ENCODE results near the gene PRPH.
A peak's percentile ranks its signal among the peaks of the same experiment; 100 is the strongest.
"Not testable (repeated sequence)": the region's sequence is repeated elsewhere in the genome, so short reads cannot be mapped to it uniquely, and the experiment has no call there.

Gene PRPH

GRCh38 chr12:49301760-49302159 lies 6.8 kb downstream of the PRPH start:
- no peak for DNase-seq

- DNase-seq = no peak
These were observed 9.2 kb downstream of the PRPH start for GRCh38 chr12:49304161-49304560.

GRCh38 chr12:49305762-49306510 lies 11.0 kb downstream of the PRPH start:
- DNase-seq = no peak

DNA sequence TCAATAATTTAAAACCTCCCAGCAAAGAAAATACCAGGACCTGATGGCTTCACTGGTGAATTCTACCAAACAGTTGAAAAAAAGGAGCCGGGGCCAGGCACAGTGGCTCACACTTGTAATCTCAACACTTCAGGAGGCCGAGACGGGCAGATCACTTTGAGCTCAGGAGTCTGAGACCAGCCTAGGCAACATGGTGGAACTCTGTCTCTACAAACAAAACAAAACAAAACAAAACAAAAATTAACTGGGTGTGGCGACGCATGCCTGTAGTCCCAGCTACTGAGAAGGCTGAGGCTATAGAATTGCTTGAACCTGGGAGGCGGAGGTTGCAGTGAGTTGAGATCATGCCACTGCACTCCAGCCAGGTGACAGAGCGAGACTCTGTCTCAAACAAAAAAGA lies 14.4 kb downstream of the PRPH start:
- no peak for DNase-seq

GRCh38 chr12:49310451-49311000 lies 15.6 kb downstream of the PRPH start:
- not testable (repeated sequence) for DNase-seq

DNA sequence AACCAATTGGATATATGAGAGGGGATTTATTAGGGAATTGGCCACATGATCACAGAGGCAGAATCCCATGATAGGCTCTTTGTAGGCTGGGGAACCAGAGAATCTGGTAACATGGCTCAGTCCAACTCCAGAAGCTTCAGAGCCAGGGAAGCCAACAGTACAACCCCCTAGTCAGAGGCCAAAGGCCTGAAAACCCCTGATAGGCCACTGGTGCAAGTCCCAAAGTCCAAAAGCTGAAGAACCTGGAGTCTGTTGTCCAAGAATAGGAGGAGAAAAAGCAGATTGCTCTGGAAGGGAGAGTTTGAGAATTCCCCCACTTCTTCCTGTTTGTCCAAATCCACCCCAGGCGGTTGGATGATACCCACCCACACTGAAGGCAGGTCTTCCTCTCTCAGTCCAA lies 19.9 kb downstream of the PRPH start:
- DNase-seq = no peak

- DNase-seq = not testable (repeated sequence)
These were observed 22.2 kb downstream of the PRPH start for GRCh38 chr12:49317118-49317517.

DNA sequence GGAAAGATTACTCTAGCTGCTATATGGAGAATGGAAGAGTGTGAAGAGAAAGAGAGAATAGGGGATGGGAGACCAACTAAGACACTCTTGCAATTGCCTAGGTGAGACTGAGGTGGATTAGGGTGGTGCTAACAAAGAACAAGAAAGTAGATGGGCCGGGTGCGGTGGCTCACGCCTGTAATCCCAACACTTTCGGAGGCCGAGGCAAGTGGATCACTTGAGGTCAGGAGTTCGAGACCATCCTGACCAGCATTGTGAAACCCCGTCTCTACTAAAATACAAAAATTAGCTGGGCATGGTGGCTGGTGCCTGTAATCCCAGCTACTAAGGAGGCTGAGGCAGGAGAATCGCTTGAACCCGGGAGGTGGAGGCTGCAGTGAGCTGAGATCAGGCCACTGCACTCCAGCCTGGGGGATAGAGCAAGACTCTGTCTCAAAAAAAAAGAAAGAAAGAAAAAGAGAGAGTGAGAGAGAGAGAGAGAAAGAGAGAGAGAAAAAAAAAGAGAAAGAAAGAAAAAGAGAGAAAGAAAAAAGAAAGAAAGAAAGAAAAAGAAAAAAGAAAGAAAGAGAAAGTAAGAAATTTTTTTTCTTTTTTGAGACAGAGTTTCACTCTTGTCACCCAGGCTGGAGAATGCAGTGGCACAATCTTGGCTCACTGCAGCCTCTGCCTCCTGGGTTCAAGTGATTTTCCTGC lies 25.6 kb downstream of the PRPH start:
- DNase-seq = not testable (repeated sequence)

DNA sequence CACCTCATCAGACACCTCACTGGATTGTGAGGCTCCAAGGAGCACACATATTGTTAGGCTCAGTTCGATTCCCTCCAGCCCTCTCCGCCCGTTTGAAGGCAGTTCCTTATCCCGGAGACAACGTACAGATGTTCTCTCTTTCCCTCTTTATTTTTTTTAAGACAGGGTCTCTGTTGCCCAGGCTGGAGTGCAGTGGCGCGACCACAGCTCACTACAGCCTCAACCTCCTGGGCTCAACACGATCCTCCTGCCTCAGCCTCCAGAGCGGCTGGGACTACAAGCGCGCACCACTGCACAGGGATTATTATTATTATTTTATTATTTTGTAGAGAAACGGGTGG lies 27.4 kb downstream of the PRPH start:
- DNase-seq = no peak

DNA sequence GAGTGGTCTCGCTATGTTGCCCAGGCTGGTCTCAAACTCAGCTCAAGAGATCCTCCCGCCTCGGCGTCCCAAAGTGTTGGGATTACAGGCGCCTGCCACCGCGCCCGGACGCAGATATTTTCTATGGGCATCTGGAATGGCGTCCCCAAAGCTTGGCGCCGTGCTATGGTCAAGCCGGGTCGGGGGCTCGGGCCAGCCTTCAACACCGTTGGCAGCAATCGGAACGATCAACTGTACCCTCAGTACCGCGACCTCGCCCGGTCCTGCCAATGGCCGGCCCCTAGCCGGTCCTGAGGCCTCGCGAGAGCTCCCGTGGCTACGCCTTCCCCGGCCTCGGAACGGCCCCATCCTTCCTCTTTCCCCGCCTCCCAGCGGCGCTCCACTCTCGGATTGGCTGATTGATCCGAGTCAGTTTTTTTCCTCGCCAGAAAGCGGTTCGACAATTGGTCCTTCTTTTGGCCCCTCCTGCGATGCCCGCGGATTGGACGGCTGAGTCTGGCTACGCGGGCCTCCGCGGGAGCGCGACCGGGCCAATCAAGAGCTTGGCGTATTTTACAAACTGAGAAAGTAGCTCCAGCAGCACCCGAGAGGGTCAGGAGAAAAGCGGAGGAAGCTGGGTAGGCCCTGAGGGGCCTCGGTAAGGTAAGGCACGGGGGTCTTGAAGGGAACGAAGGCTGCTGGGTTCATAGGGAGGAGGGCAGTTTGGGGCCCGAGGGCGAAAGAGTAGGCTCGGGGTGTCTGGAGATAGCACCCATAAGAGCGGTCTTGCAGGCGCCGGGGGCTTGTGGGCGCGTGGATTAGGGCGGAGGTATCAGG lies 28.0 kb downstream of the PRPH start, which contains the start of gene TROAP:
Gene TROAP, plus strand, starts transcription at position 548 of the 816 bp plus-strand sequence. CDS start 354 bp downstream, outside the sequence.
- peak; percentile 97 for DNase-seq

- DNase-seq = no peak
These were observed 28.7 kb downstream of the PRPH start for GRCh38 chr12:49323524-49324097.

GRCh38 chr12:49325606-49326005 lies 30.7 kb downstream of the PRPH start:
- no peak for DNase-seq

DNA sequence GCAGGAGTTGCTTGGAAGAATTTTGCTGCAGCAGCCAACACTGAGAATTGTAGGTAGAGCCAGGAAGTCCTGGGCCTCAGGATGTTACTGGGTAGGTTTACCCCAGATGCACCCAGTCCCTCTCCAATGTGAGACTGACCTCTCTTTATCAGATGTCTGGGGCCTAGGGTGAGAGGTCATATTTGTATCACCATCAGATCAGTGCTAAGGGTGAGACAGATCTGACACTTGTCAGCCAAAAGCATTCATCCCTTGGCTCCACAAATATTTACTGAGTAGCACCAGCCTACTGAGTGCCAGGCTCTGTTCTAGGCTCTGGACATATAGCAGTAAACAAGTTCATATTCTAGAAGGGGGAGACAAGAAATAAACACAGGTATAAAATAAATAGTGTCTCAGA lies 32.4 kb downstream of the PRPH start:
- DNase-seq = no peak

- DNase-seq = no peak
These were observed 32.9 kb downstream of the PRPH start for GRCh38 chr12:49327887-49328286.

GRCh38 chr12:49328816-49329215 lies 33.9 kb downstream of the PRPH start:
- DNase-seq = no peak

GRCh38 chr12:49330032-49330619 lies 35.2 kb downstream of the PRPH start:
- DNase-seq = no peak

DNA sequence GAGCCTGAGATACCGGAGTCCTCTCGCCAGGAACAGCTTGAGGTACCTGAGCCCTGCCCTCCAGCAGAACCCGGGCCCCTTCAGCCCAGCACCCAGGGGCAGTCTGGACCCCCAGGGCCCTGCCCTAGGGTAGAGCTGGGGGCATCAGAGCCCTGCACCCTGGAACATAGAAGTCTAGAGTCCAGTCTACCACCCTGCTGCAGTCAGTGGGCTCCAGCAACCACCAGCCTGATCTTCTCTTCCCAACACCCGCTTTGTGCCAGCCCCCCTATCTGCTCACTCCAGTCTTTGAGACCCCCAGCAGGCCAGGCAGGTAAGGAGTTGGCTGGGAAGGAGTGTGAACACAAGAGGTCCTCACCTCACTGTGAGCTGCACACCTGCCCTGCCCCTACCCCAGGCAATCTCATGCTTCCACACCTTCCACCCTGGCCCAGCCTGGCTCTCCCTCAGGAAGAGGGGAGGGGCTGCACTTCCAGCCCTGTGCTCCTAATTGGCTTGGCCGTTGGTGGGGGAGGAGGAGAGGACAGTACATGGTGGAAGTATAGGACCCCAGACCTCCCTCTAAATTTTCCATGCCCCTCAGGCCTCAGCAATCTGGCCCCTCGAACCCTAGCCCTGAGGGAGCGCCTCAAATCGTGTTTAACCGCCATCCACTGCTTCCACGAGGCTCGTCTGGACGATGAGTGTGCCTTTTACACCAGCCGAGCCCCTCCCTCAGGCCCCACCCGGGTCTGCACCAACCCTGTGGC lies 35.9 kb downstream of the PRPH start:
- no peak for DNase-seq

DNA sequence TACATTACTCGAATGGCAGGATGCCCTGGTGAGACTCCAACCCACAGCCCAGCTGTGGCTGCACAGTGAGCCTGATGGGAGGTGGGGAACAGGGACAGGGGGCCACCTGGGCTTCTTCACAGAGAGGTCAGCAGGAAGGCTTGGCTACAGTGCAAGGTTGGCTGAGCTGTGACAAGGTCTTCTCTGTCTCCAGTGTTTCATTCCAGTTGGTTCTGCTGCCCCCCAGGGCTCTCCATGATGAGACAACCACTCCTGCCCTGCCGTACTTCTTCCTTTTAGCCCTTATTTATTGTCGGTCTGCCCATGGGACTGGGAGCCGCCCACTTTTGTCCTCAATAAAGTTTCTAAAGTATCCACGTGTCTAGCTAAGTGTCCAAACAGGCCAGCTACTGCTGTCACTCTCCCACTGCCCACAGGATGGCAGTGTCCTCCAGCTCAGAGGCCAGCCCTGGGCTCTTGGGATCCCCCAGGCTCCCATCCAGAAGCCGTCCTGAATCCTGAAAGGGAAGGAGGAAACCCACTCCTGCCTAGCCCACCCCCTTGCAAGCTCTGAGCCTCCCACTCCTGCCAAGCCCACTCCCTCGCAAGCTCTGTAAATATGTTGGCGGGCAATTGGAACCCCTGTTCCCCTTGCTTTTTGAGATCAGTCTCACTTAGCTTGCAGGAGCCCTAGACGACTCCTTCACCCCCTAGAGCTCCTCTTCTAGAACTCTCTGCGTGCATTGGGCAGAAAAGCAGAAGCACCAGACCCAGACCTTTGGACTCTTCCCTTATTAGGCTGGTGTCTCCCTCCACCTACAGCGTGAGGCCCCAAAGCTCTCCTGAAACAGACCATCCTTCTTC lies 36.7 kb downstream of the PRPH start:
- no peak for DNase-seq

DNA sequence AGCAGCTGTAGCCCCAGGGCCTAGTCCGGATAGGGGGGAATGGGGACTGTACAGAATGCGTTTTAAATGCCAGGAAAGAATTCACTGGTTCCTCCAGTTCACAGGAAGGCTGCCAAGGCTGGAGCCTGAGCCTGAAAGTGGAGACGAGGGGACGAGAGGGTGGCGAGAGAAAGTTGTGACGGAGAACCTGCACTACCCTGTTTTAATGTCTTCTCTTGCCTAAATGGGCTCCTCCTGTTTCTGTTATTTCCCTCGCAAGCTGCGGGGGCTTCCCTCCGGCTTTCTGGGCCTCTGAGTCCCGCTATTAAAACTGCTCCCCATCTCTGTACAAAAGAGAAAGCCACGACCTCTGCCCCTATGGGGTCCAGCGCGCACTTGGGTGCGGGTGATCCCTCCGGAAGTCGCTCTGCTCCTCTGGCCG lies 37.5 kb downstream of the PRPH start:
- DNase-seq = no peak

GRCh38 chr12:49332891-49333371 lies 38.0 kb downstream of the PRPH start:
- DNase-seq = no peak

- not testable (repeated sequence) for DNase-seq
These were observed 38.8 kb downstream of the PRPH start for GRCh38 chr12:49333778-49334177.

Data from central memory CD4-positive, alpha-beta T cell (primary cell).